Mesendoderm (in vitro differentiated cells): Measurements from ENCODE around the gene TRPM1.

Experiments
- DNase-seq: peaks from one replicate; pipeline ENCODE4 v3.0.0; 2013
- H2AK5ac ChIP-seq: 2 replicates; pipeline ENCODE4 v1.6.1; 2013; ENCODE audit warnings: low read length, inconsistent platforms
- H2BK120ac ChIP-seq: 2 replicates; pipeline ENCODE4 v1.6.1; 2013; ENCODE audit warnings: low read depth, mild to moderate bottlenecking, low read length, moderate library complexity, mixed read lengths
- H2BK15ac ChIP-seq: replicated peaks from 2 replicates; pipeline ENCODE4 v1.6.1; 2013; ENCODE audit warnings: low read depth, mild to moderate bottlenecking, moderate library complexity
- H2BK5ac ChIP-seq: 2 replicates; pipeline ENCODE4 v1.6.1; 2013; ENCODE audit warnings: low read length, inconsistent platforms
- H3K18ac ChIP-seq: 2 replicates; pipeline ENCODE4 v1.6.1; 2013; ENCODE audit warnings: mild to moderate bottlenecking, low read length, mixed read lengths
- H3K23ac ChIP-seq: one replicate; pipeline ENCODE4 v1.6.1; 2013; ENCODE audit warnings: low read length
- H3K27ac ChIP-seq: 2 replicates; pipeline ENCODE4 v1.5.1; 2013; ENCODE audit warnings: low read depth, mild to moderate bottlenecking, inconsistent platforms, low read length, moderate library complexity
- H3K27me3 ChIP-seq: 2 replicates; pipeline ENCODE4 v1.6.1; 2013; ENCODE audit warnings: low read length, control low read depth, mild to moderate bottlenecking, inconsistent platforms; ENCODE audit not compliant: insufficient read depth, poor library complexity
- H3K36me3 ChIP-seq: 2 replicates; pipeline ENCODE4 v1.6.1; 2013; ENCODE audit warnings: low read length, inconsistent platforms; ENCODE audit not compliant: control insufficient read depth, insufficient read depth
- H3K4ac ChIP-seq: one replicate; pipeline ENCODE4 v1.6.1; 2013; ENCODE audit warnings: low read depth, mild to moderate bottlenecking, low read length, moderate library complexity
- H3K4me1 ChIP-seq: 2 replicates; pipeline ENCODE4 v1.6.1; 2013; ENCODE audit warnings: low read depth, low read length, inconsistent platforms; ENCODE audit not compliant: control insufficient read depth
- H3K4me2 ChIP-seq: 2 replicates; pipeline ENCODE4 v1.6.1; 2013; ENCODE audit warnings: low read length
- H3K4me3 ChIP-seq: 2 replicates; pipeline ENCODE4 v1.5.1; 2013; ENCODE audit warnings: mild to moderate bottlenecking, low read length
- H3K56ac ChIP-seq: one replicate; pipeline ENCODE4 v1.6.1; 2013; ENCODE audit warnings: low read length
- H3K79me1 ChIP-seq: 2 replicates; pipeline ENCODE4 v1.6.1; 2013; ENCODE audit warnings: low read length, inconsistent platforms
- H3K79me2 ChIP-seq: 2 replicates; pipeline ENCODE4 v1.6.1; 2013; ENCODE audit warnings: mild to moderate bottlenecking, low read length; ENCODE audit not compliant: control insufficient read depth, insufficient read depth
- H3K9ac ChIP-seq: 2 replicates; pipeline ENCODE4 v1.6.1; 2013; ENCODE audit warnings: low read length, inconsistent platforms
- H4K5ac ChIP-seq: one replicate; pipeline ENCODE4 v1.6.1; 2013; ENCODE audit warnings: low read length
- H4K8ac ChIP-seq: one replicate; pipeline ENCODE4 v1.6.1; 2013; ENCODE audit warnings: low read depth, mild to moderate bottlenecking, control low read depth, low read length, moderate library complexity
- WGBS: extraction: QIAGEN DNeasy Blood & Tissue Kit; methylation state at CpG from one replicate; pipeline ENCODE4 v1.1.7; 2013; ENCODE audit warnings: low lambda C conversion rate, missing lambda C conversion rate; ENCODE audit not compliant: insufficient coverage; ENCODE audit errors: extremely low coverage; 5-methylcytosine and 5-hydroxymethylcytosine counted together

Gene TRPM1

DNA sequence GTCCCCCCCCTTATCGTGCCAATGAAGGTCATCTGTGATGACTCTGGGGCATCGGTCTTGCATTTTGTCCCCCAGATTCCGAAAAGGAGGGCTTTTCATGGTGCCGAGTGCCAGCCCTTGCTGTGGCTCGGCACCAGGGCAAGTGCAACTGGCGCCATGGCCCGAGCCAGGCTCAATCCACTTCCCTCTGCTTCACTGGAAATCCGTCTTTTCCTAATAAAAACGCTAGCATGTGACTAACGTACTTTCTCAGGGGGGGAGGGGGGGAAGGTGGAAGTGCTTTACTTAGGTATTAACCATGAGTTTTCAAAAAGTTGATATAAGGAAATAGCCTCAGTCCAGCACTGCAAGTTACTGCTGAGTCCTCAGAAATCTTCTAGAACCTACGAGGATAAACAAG lies 20.5 kb downstream of the TRPM1 start:
- Histone ChIP-seq H3K79me1 (no peaks in the 10 kb centered on the region), H2BK15ac (no peak overlapping the region), H4K8ac (no peak overlapping the region), H2BK120ac (no peak overlapping the region), H3K56ac (peak overlapping the region; percentile 84), H2BK5ac (no peak overlapping the region), H4K5ac (no peak overlapping the region), H2AK5ac (no peak overlapping the region), H3K27me3 (no peaks in the 10 kb centered on the region), H3K79me2 (no peaks in the 10 kb centered on the region), H3K27ac (no peak overlapping the region), H3K18ac (peak overlapping the region; percentile 3), H3K4me3 (no peak overlapping the region), H3K4ac (no peak overlapping the region), H3K36me3 (no peaks in the 10 kb centered on the region), H3K4me1 (peaks cover 5% of the 10 kb centered on the region), H3K4me2 (peak overlapping the region; percentile 66), H3K23ac (no peak overlapping the region), H3K9ac (peak overlapping the region; percentile 62)
- DNase-seq: no peak
- WGBS: no CpG with 5 or more reads among the region's 11 CpGs

GRCh38 chr15:31080591-31081014 lies 20.9 kb downstream of the TRPM1 start:
- Histone ChIP-seq H4K8ac (no peak overlapping the region), H3K4me1 (peaks cover 5% of the 10 kb centered on the region), H2AK5ac (no peak overlapping the region), H3K23ac (no peak overlapping the region), H3K4me3 (peak overlapping the region; percentile 11), H3K9ac (peak overlapping the region; percentile 62), H3K79me1 (no peaks in the 10 kb centered on the region), H3K18ac (peak overlapping the region; percentile 3), H3K79me2 (no peaks in the 10 kb centered on the region), H3K27ac (no peak overlapping the region), H2BK120ac (no peak overlapping the region), H3K4ac (peak overlapping the region; percentile 36), H2BK15ac (no peak overlapping the region), H3K27me3 (no peaks in the 10 kb centered on the region), H2BK5ac (no peak overlapping the region), H3K4me2 (peak overlapping the region; percentile 66), H3K56ac (peak overlapping the region; percentile 84), H3K36me3 (no peaks in the 10 kb centered on the region), H4K5ac (no peak overlapping the region)
- DNase-seq: peak; percentile 89
- WGBS: no CpG with 5 or more reads among the region's 26 CpGs

DNA sequence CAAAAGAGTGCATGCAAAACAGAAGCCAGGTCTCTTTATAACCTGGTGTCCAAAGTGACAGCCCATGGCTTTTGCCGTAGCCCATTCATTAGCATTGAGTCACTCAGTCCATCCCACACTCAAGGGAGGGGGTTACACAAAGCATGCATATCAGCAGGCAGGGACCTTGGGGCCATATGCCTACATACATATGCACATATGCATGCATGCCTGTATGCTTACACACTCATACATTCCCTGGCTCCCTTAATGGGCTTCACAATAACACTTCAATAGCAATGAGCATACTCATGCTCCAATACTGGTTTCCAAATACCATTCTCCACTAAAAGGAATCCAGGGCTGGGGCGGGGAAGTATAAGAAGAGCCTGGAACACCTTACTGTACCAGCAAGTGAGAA lies 22.0 kb downstream of the TRPM1 start:
- Histone ChIP-seq H2BK120ac (no peak overlapping the region), H3K9ac (no peak overlapping the region), H3K79me2 (no peaks in the 10 kb centered on the region), H4K8ac (no peak overlapping the region), H3K4me2 (no peak overlapping the region), H2BK5ac (no peak overlapping the region), H3K23ac (no peak overlapping the region), H3K4me1 (peaks cover 5% of the 10 kb centered on the region), H4K5ac (no peak overlapping the region), H3K4me3 (no peak overlapping the region), H3K27me3 (no peaks in the 10 kb centered on the region), H2BK15ac (no peak overlapping the region), H3K79me1 (no peaks in the 10 kb centered on the region), H3K36me3 (no peaks in the 10 kb centered on the region), H3K4ac (no peak overlapping the region), H3K18ac (peak overlapping the region; percentile 6), H3K27ac (peak overlapping the region; percentile 69), H2AK5ac (no peak overlapping the region), H3K56ac (peak overlapping the region; percentile 39)
- peak; percentile 98 for DNase-seq
- WGBS: no CpG with 5 or more reads among the region's 2 CpGs

DNA sequence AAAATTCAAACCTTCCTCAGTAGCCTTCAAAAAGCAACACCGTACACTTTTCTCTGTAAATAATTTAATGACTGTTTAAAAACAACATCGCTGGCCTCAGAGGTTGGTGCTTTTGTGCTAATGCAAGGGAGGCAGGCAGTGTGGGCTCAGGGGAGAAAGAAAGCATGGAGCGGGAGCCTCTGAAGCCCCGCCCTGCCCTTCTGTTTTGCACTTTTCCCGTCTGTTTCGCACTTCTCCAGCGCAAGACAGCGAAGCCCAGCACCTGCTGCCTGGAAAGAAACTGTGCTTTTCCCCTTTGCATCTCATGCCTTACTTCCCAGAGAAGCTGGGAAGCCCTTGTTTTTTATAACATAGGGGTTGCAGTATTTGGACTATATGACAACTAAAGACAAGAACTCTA lies 23.1 kb downstream of the TRPM1 start:
- Histone ChIP-seq H3K27ac (no peak overlapping the region), H3K27me3 (no peaks in the 10 kb centered on the region)
- no CpG with 5 or more reads among the region's 8 CpGs for WGBS

GRCh38 chr15:31077941-31078340 lies 23.6 kb downstream of the TRPM1 start:
- no peak overlapping the region for H2BK120ac ChIP-seq
- peak overlapping the region; percentile 96 for H2AK5ac ChIP-seq
- no peak overlapping the region for H3K4me2 ChIP-seq
- no peak overlapping the region for H3K4ac ChIP-seq
- H3K18ac ChIP-seq: no peak overlapping the region
- no peak overlapping the region for H2BK15ac ChIP-seq
- H3K27ac ChIP-seq: no peak overlapping the region
- H3K36me3 ChIP-seq: no peaks in the 10 kb centered on the region
- H3K4me3 ChIP-seq: no peak overlapping the region
- H4K5ac ChIP-seq: no peak overlapping the region
- no peaks in the 10 kb centered on the region for H3K79me1 ChIP-seq
- H3K79me2 ChIP-seq: no peaks in the 10 kb centered on the region
- peak overlapping the region; percentile 59 for H3K23ac ChIP-seq
- no peak overlapping the region for H3K9ac ChIP-seq
- no peak for DNase-seq
- WGBS: no CpG with 5 or more reads among the region's 7 CpGs
- no peaks in the 10 kb centered on the region for H3K27me3 ChIP-seq
- H3K56ac ChIP-seq: peak overlapping the region; percentile 69
- H4K8ac ChIP-seq: no peak overlapping the region
- H2BK5ac ChIP-seq: peak overlapping the region; percentile 26
- H3K4me1 ChIP-seq: peaks cover 5% of the 10 kb centered on the region

More for the DNA sequence above, 23.1 kb downstream of the TRPM1 start:
- H3K23ac ChIP-seq: no peak overlapping the region
- H3K18ac ChIP-seq: peak overlapping the region; percentile 9
- no peak overlapping the region for H2BK120ac ChIP-seq
- H3K4ac ChIP-seq: no peak overlapping the region
- no peak overlapping the region for H4K5ac ChIP-seq
- H3K79me2 ChIP-seq: no peaks in the 10 kb centered on the region
- H3K4me3 ChIP-seq: no peak overlapping the region
- no peak overlapping the region for H4K8ac ChIP-seq
- H3K4me1 ChIP-seq: peaks cover 5% of the 10 kb centered on the region
- no peak overlapping the region for H3K4me2 ChIP-seq
- no peak overlapping the region for H2BK15ac ChIP-seq
- no peak overlapping the region for H3K9ac ChIP-seq
- DNase-seq: peak; percentile 20
- no peak overlapping the region for H2BK5ac ChIP-seq
- H3K36me3 ChIP-seq: no peaks in the 10 kb centered on the region
- H2AK5ac ChIP-seq: no peak overlapping the region
- H3K79me1 ChIP-seq: no peaks in the 10 kb centered on the region
- no peak overlapping the region for H3K56ac ChIP-seq

GRCh38 chr15:31077181-31077580 lies 24.3 kb downstream of the TRPM1 start:
- DNase-seq: no peak
- no peak overlapping the region for H3K27ac ChIP-seq
- WGBS: no CpG with 5 or more reads among the region's 4 CpGs
- H3K23ac ChIP-seq: no peak overlapping the region
- H2BK15ac ChIP-seq: no peak overlapping the region
- no peak overlapping the region for H3K56ac ChIP-seq
- H4K5ac ChIP-seq: no peak overlapping the region
- no peak overlapping the region for H4K8ac ChIP-seq
- no peaks in the 10 kb centered on the region for H3K36me3 ChIP-seq
- no peak overlapping the region for H2BK120ac ChIP-seq
- H3K79me2 ChIP-seq: no peaks in the 10 kb centered on the region
- H3K4me1 ChIP-seq: peaks cover 5% of the 10 kb centered on the region
- H3K4me2 ChIP-seq: no peak overlapping the region
- H2AK5ac ChIP-seq: no peak overlapping the region
- no peak overlapping the region for H3K4me3 ChIP-seq
- no peak overlapping the region for H3K9ac ChIP-seq
- no peaks in the 10 kb centered on the region for H3K79me1 ChIP-seq
- no peak overlapping the region for H3K18ac ChIP-seq
- H3K27me3 ChIP-seq: no peaks in the 10 kb centered on the region
- H2BK5ac ChIP-seq: no peak overlapping the region
- no peak overlapping the region for H3K4ac ChIP-seq
